ENCODE results near the gene STOML2.

GRCh38 chr9:35140093-35140492 is 37.2 kb upstream of the STOML2 start:
- TF ChIP-seq CTCF (IDR thresholded peaks at IDR 0.05) (no peak), POLR2A (IDR thresholded peaks at IDR 0.05) (no peak)
